Suprapubic skin (tissue), 3 donors: ENCODE measurements around the gene TMC3.

ENCODE experiments used
- CTCF ChIP-seq, 2 donors: fragments of 200-600 bp in 1 of 2; fragments of 450-650 bp in 1 of 2; sonication (generic) in 1 of 2; IDR thresholded peaks; one replicate each; pipeline ENCODE4 v1.5.1; 2016 to 2019; ENCODE audit warnings: antibody characterized with exemption in 2 of 2, mild to moderate bottlenecking in 1 of 2, moderate library complexity in 1 of 2
- EP300 ChIP-seq: sonication (generic); formaldehyde crosslinking; IDR thresholded peaks from one replicate; pipeline ENCODE4 v1.6.1; 2017; ENCODE audit warnings: antibody characterized with exemption
- POLR2A ChIP-seq, 2 donors: fragments of 450-650 bp; IDR thresholded peaks; one replicate each; pipeline ENCODE4 v1.6.1; 2017; ENCODE audit warnings: antibody characterized with exemption in 2 of 2, mild to moderate bottlenecking in 2 of 2, moderate library complexity in 2 of 2

- TF ChIP-seq CTCF (IDR thresholded peaks at IDR 0.05) (no peak), POLR2A (IDR thresholded peaks at IDR 0.05) (no peak), EP300 (no peak)
These were observed 33.2 kb upstream of the TMC3 start for GRCh38 chr15:81407176-81407575.
